Neural progenitor cell (in vitro differentiated cells): ENCODE measurements around the gene HHAT. TPM values are rescaled to one million over a fixed set of nuclear protein-coding genes. Genes with fewer than 3 reads are reported as not detected.

Experiments
- DNase-seq: peaks from one replicate; pipeline ENCODE4 v3.0.0-alpha.2; 2016; ENCODE audit warnings: low spot score
- H2AFZ ChIP-seq: fragments of 200-600 bp; sonication (generic); replicated peaks from 2 replicates; pipeline ENCODE4 v1.6.1; 2016; ENCODE audit warnings: antibody characterized with exemption
- H3F3A ChIP-seq: fragments of 200-600 bp; sonication (generic); 2 replicates; pipeline ENCODE4 v1.6.1; 2016; ENCODE audit warnings: antibody characterized with exemption, low read depth
- H3K27ac ChIP-seq: fragments of 200-600 bp; sonication (generic); 2 replicates; pipeline ENCODE4 v1.5.1; 2016; ENCODE audit warnings: mild to moderate bottlenecking
- H3K27me3 ChIP-seq: fragments of 200-600 bp; sonication (generic); 2 replicates; pipeline ENCODE4 v1.6.1; 2016; ENCODE audit warnings: mild to moderate bottlenecking, moderate library complexity
- H3K36me3 ChIP-seq: fragments of 200-600 bp; sonication (generic); 2 replicates; pipeline ENCODE4 v1.5.1; 2016
- H3K4me1 ChIP-seq: fragments of 200-600 bp; sonication (generic); 2 replicates; pipeline ENCODE4 v1.6.1; 2016; ENCODE audit warnings: mixed run types
- H3K4me2 ChIP-seq: fragments of 200-600 bp; sonication (generic); 2 replicates; pipeline ENCODE4 v1.6.1; 2016
- H3K4me3 ChIP-seq: fragments of 200-600 bp; sonication (generic); 2 replicates; pipeline ENCODE4 v1.5.1; 2016
- H3K79me2 ChIP-seq: fragments of 200-600 bp; sonication (generic); 2 replicates; pipeline ENCODE4 v1.6.1; 2016; ENCODE audit warnings: low read depth
- H3K9ac ChIP-seq: fragments of 200-600 bp; sonication (generic); 2 replicates; pipeline ENCODE4 v1.6.1; 2016
- H3K9me3 ChIP-seq: fragments of 200-600 bp; sonication (generic); 2 replicates; pipeline ENCODE4 v1.5.1; 2016; ENCODE audit warnings: low read depth
- H4K20me1 ChIP-seq: fragments of 200-600 bp; sonication (generic); 2 replicates; pipeline ENCODE4 v1.6.1; 2016; ENCODE audit warnings: low read depth
- H3K27ac Mint-ChIP-seq: 3 replicates; pipeline ENCODE4 v1.8.0; 2021; ENCODE audit warnings: mixed read lengths
- H3K27me3 Mint-ChIP-seq: 2 replicates; pipeline ENCODE4 v1.8.0; 2022; ENCODE audit warnings: low read depth, mild to moderate bottlenecking, inconsistent platforms, moderate library complexity, mixed read lengths; ENCODE audit not compliant: insufficient read depth
- H3K36me3 Mint-ChIP-seq: 3 replicates; pipeline ENCODE4 v1.8.0; 2021; ENCODE audit warnings: mixed read lengths
- H3K4me1 Mint-ChIP-seq: 3 replicates; pipeline ENCODE4 v1.8.0; 2021; ENCODE audit warnings: mixed read lengths
- H3K4me3 Mint-ChIP-seq: 3 replicates; pipeline ENCODE4 v1.8.0; 2021; ENCODE audit warnings: mild to moderate bottlenecking, moderate library complexity, mixed read lengths
- H3K9me3 Mint-ChIP-seq: 3 replicates; pipeline ENCODE4 v1.8.0; 2020; ENCODE audit warnings: mixed read lengths
- EZH2 ChIP-seq: fragments of 200-600 bp; sonication (generic); IDR thresholded peaks from 2 replicates; pipeline ENCODE4 v1.6.1; 2017; ENCODE audit warnings: antibody characterized with exemption, mild to moderate bottlenecking, moderate library complexity
- EZH2phosphoT487 ChIP-seq: fragments of 200-600 bp; sonication (generic); IDR thresholded peaks from 2 replicates; pipeline ENCODE4 v1.6.1; 2017; ENCODE audit warnings: antibody characterized with exemption
- total RNA-seq: library from RNA; depleted of rRNA; stranded (reverse); fragments of >200 nt; gene quantifications from 2 replicates; pipeline ENCODE4 v1.2.3, GENCODE V29; 2015; ENCODE audit warnings: low replicate concordance
- TF ChIP-seq, protein P1 (sequence below): fragments of 200-600 bp; sonication (generic); IDR thresholded peaks from 2 replicates; pipeline ENCODE4 v1.5.1; 2017; ENCODE audit warnings: antibody characterized with exemption, mild to moderate bottlenecking

The HHAT gene
- total RNA-seq, 1 donor from 2014 or later = 10.3 TPM

- H3K36me3 Mint-ChIP-seq = no peaks in the 10 kb centered on the region
- Histone ChIP-seq H3K9ac (no peak overlapping the region), H3K27ac (no peak overlapping the region), H4K20me1 (no peaks in the 10 kb centered on the region), H3K36me3 (no peaks in the 10 kb centered on the region), H3K9me3 (no peaks in the 10 kb centered on the region), H3K27me3 (no peaks in the 10 kb centered on the region), H3K4me2 (no peak overlapping the region), H3K4me1 (no peaks in the 10 kb centered on the region), H3F3A (no peaks in the 10 kb centered on the region), H3K4me3 (no peak overlapping the region), H3K79me2 (no peaks in the 10 kb centered on the region), H2AFZ (no peak overlapping the region)
- no peak overlapping the region for H3K4me3 Mint-ChIP-seq
- DNase-seq = no peak
- no peaks in the 10 kb centered on the region for H3K4me1 Mint-ChIP-seq
- peaks cover 6% of the 10 kb centered on the region for H3K9me3 Mint-ChIP-seq
- TF ChIP-seq EZH2phosphoT487 (no peak), EZH2 (no peak)
- TF ChIP-seq, protein P1, sequence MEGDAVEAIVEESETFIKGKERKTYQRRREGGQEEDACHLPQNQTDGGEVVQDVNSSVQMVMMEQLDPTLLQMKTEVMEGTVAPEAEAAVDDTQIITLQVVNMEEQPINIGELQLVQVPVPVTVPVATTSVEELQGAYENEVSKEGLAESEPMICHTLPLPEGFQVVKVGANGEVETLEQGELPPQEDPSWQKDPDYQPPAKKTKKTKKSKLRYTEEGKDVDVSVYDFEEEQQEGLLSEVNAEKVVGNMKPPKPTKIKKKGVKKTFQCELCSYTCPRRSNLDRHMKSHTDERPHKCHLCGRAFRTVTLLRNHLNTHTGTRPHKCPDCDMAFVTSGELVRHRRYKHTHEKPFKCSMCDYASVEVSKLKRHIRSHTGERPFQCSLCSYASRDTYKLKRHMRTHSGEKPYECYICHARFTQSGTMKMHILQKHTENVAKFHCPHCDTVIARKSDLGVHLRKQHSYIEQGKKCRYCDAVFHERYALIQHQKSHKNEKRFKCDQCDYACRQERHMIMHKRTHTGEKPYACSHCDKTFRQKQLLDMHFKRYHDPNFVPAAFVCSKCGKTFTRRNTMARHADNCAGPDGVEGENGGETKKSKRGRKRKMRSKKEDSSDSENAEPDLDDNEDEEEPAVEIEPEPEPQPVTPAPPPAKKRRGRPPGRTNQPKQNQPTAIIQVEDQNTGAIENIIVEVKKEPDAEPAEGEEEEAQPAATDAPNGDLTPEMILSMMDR = no peak
- no peak overlapping the region for H3K27ac Mint-ChIP-seq
- peaks cover 4% of the 10 kb centered on the region for H3K27me3 Mint-ChIP-seq
These were observed 278.7 kb downstream of the HHAT start for GRCh38 chr1:210607361-210607760.

GRCh38 chr1:210608767-210609166 lies 280.1 kb downstream of the HHAT start:
- H3K9me3 ChIP-seq = no peaks in the 10 kb centered on the region
- DNase-seq = no peak
- no peaks in the 10 kb centered on the region for H3K36me3 ChIP-seq
- no peaks in the 10 kb centered on the region for H3F3A ChIP-seq
- Mint-ChIP-seq H3K27me3 (peaks cover 4% of the 10 kb centered on the region), H3K4me3 (no peak overlapping the region), H3K36me3 (no peaks in the 10 kb centered on the region), H3K4me1 (no peaks in the 10 kb centered on the region), H3K9me3 (peaks cover 6% of the 10 kb centered on the region), H3K27ac (no peak overlapping the region)
- H3K27ac ChIP-seq = no peak overlapping the region
- H3K27me3 ChIP-seq = no peaks in the 10 kb centered on the region
- TF ChIP-seq, protein P1 = no peak
- TF ChIP-seq EZH2 (no peak), EZH2phosphoT487 (no peak)
- H2AFZ ChIP-seq = no peak overlapping the region
- H3K4me2 ChIP-seq = no peak overlapping the region
- H4K20me1 ChIP-seq = no peaks in the 10 kb centered on the region
- H3K79me2 ChIP-seq = no peaks in the 10 kb centered on the region
- no peak overlapping the region for H3K4me3 ChIP-seq
- no peak overlapping the region for H3K9ac ChIP-seq
- no peaks in the 10 kb centered on the region for H3K4me1 ChIP-seq

- Histone ChIP-seq H4K20me1 (no peaks in the 10 kb centered on the region), H3K9ac (no peak overlapping the region), H3K4me2 (no peak overlapping the region), H3K9me3 (no peaks in the 10 kb centered on the region), H3K4me1 (peaks cover 10% of the 10 kb centered on the region), H3K79me2 (no peaks in the 10 kb centered on the region), H3K4me3 (no peak overlapping the region), H3F3A (no peaks in the 10 kb centered on the region), H3K27me3 (no peaks in the 10 kb centered on the region), H3K27ac (no peak overlapping the region), H3K36me3 (no peaks in the 10 kb centered on the region), H2AFZ (no peak overlapping the region)
- TF ChIP-seq EZH2 (no peak), EZH2phosphoT487 (no peak)
- TF ChIP-seq, protein P1 = no peak
- H3K27me3 Mint-ChIP-seq = peaks cover 6% of the 10 kb centered on the region
- H3K4me1 Mint-ChIP-seq = peaks cover 18% of the 10 kb centered on the region
- no peaks in the 10 kb centered on the region for H3K9me3 Mint-ChIP-seq
- DNase-seq = no peak
- H3K36me3 Mint-ChIP-seq = no peaks in the 10 kb centered on the region
- H3K4me3 Mint-ChIP-seq = no peak overlapping the region
- H3K27ac Mint-ChIP-seq = no peak overlapping the region
These were observed 287.7 kb downstream of the HHAT start for GRCh38 chr1:210616356-210616755.
